Ovary (tissue), 10 donors: ENCODE data around the gene PRSS21. TPM values are rescaled to one million over a fixed set of nuclear protein-coding genes. Genes with fewer than 3 reads are reported as not detected.

Experiments used
- DNase-seq, 5 donors: peaks; one replicate each; pipeline ENCODE4 v3.0.0-alpha.2; 2019 to 2020
- H3K27ac ChIP-seq, 2 donors: fragments of 200-600 bp; one replicate each; pipeline versions ENCODE4 v1.5.1 to v1.8.0; 2019 to 2022
- H3K27me3 ChIP-seq: fragments of 200-600 bp; one replicate; pipeline ENCODE4 v1.8.0; 2022
- H3K36me3 ChIP-seq: fragments of 200-600 bp; sonication (generic); one replicate; pipeline ENCODE4 v1.5.1; 2019
- H3K4me1 ChIP-seq: one replicate; pipeline ENCODE4 v1.8.1; 2013; ENCODE audit warnings: mild to moderate bottlenecking, moderate library complexity; ENCODE audit not compliant: insufficient read depth
- H3K4me3 ChIP-seq: fragments of 200-600 bp; sonication (generic); one replicate; pipeline ENCODE4 v1.5.1; 2017
- H3K9me3 ChIP-seq, 2 donors: fragments of 200-600 bp in 1 of 2; sonication (generic) in 1 of 2; one replicate each; pipeline versions ENCODE4 v1.5.1 to v1.8.1; 2013 to 2019; ENCODE audit warnings: mild to moderate bottlenecking in 1 of 2, moderate library complexity in 1 of 2
- CTCF ChIP-seq, 3 donors: fragments of 450-650 bp in 2 of 3; fragments of 200-600 bp in 1 of 3; IDR thresholded peaks; one replicate each; pipeline versions ENCODE4 v1.5.1 to v1.8.0; 2016 to 2022; ENCODE audit warnings: antibody characterized with exemption in 3 of 3, mild to moderate bottlenecking in 1 of 3
- EP300 ChIP-seq: sonication (generic); formaldehyde crosslinking; IDR thresholded peaks from one replicate; pipeline ENCODE4 v1.6.1; 2017; ENCODE audit warnings: antibody characterized with exemption
- POLR2A ChIP-seq: fragments of 450-650 bp; IDR thresholded peaks from one replicate; pipeline ENCODE4 v1.6.1; 2017; ENCODE audit warnings: antibody characterized with exemption, mild to moderate bottlenecking, moderate library complexity
- WGBS, 3 donors: extraction: QIAGEN DNeasy Blood & Tissue Kit in 1 of 3; methylation state at CpG; one replicate each; pipeline versions ENCODE4 v1.1.5 to v1.1.7; 2013 to 2017; 5-methylcytosine and 5-hydroxymethylcytosine counted together
- intact Hi-C, 4 donors: fragments of 100-400 bp; cut with DNase I; formaldehyde crosslinking; loops; one replicate each; pipeline versions ENCODE4 v1.11.0 to v1.15.1; 2022 to 2023
- long read RNA-seq, 3 donors: library from polyadenylated mRNA in 2 of 3; unstranded in 2 of 3; transcript quantifications; one replicate each; pipeline ENCODE4 v2.0.0 and lab custom pipeline, GENCODE V29; 2021 to 2026
- polyA plus RNA-seq, 2 donors: library from polyadenylated mRNA; stranded (reverse); fragments of 200-250 nt in 1 of 2; fragments of 350-450 nt in 1 of 2; fragmentation: Illumina TruSeq in 1 of 2; extraction: RNeasy Lipid Tissue Mini Kit (QIAGEN cat#74804) in 1 of 2; gene quantifications; one replicate each; pipeline ENCODE4 v1.2.3, GENCODE V29; 2013 to 2014
- total RNA-seq, 7 donors: library from RNA; depleted of rRNA in 2 of 7; stranded (reverse); fragments of >200 nt in 2 of 7; fragmentation: NEBNext Ultra II Directional in 3 of 7; extraction: Animal tissue kit (Norgen Biotek cat#: 25700) in 3 of 7; gene quantifications; one replicate each; pipeline versions ENCODE4 v1.1.0 to v1.2.4, GENCODE V29; 2016 to 2023
- donor health status: DM: no; HTN: no; CAD: no; lungs with moderate emphysema.
- donor health status: DM: no; HTN: no; CAD: no.
- donor health status: Bipolar disorder and iron deficiency.
- donor health status: DM: yes; HTN: yes; CAD: no.
- donor health status: DM: no; HTN: no; CAD: no.
- donor health status: DM: yes; HTN: yes; CAD: no.

The PRSS21 gene
- total RNA-seq, result 1 to 10 TPM in 3 of 7 donors, under 1 TPM in 1, not detected in 3; 0.87 to 9.3 (median 2.4) TPM
- under 1 TPM in 1 of 2 donors, not detected in 1; 0.53 TPM for polyA plus RNA-seq
- long read RNA-seq, donor 1, result 0 reads
- long read RNA-seq, donor 2, partial matches to known transcripts, result 8 of 11 reads
- long read RNA-seq, donor 2, other reads (novel, unspliced or antisense), result 0 of 11 reads
- long read RNA-seq, donor 3, partial matches to known transcripts, result 1 of 2 reads
- long read RNA-seq, donor 3, other reads (novel, unspliced or antisense), result 1 of 2 reads

GRCh38 chr16:2816751-2817339, at the start of gene PRSS21:
Gene PRSS21 (plus strand): TSS chr16:2817237. CDS start chr16:2817269, 32 bp downstream.
- peak in 1 of 5 donors; percentile 31 for DNase-seq
- 61 to 64% (median 63%) methylated on average over 24 to 28 of the region's 28 CpGs for WGBS, 3 donors

DNA sequence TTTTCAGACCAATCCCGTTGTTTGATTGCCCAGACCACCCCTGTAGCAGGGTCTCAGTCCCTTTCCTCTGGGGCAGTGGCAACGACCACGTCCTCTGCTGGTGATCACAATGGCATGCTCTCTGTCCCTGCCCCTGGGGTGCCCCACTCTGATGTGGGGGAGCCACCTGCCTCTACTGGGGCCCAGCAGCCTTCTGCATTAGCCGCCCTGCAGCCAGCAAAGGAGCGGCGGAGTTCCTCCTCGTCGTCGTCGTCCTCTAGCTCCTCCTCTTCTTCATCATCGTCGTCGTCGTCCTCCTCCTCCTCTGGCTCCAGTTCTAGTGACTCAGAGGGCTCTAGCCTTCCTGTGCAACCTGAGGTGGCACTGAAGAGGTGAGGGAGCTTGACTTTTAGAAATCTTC, 49.1 kb upstream of the PRSS21 start:
- intact Hi-C loops, result no loop called here

More at GRCh38 chr16:2816751-2817339, at the start of gene PRSS21:
- intact Hi-C loops, result no loop called here
- no peaks in the 10 kb centered on the region for H3K9me3 ChIP-seq
- H3K4me1 ChIP-seq, result no peaks in the 10 kb centered on the region
- no peaks in the 10 kb centered on the region for H3K27me3 ChIP-seq
- H3K27ac ChIP-seq, result no peak within 1 kb of the TSS
- H3K4me3 ChIP-seq, result no peak within 1 kb of the TSS
- no peak for TF ChIP-seq CTCF (IDR thresholded peaks at IDR 0.05)
- TF ChIP-seq EP300, result no peak
- no peak for TF ChIP-seq POLR2A
- H3K36me3 ChIP-seq, result no peaks in the 10 kb centered on the region

DNA sequence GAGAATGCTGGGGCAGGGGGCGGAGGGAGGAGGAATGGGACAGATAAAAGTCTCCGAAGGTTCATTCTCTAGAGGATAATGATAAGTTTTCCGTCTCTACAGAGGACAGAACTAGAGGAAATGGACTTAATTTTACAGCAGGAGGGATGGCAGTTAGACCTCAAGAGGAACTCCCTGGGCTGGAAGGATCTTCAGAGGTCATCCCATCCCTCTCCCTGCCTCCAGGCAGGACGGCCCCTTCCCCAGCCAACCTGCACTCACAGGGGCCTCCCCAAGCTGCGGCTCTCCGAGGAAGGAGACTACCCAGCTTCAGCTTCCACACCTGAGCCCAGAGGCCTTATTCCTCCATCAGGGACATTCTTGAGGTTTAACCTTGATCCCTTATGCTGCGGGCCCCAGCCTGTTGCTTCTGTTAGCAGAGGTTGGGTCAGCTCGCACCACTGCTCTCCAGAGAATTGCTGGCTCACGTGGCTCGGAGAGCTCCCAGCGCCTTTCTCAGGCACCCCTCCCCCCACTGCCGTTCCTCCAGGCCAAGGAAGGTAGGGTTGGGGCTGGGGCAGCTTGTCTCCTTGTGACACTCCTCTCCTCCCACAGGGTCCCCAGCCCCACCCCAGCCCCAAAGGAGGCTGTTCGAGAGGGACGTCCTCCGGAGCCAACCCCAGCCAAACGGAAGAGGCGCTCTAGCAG, 48.5 kb upstream of the PRSS21 start:
- H3K27ac ChIP-seq, result no peak overlapping the region
- 60 to 65% (median 64%) methylated on average over 17 of the region's 17 CpGs for WGBS, 3 donors
- intact Hi-C loops, result no loop called here
- DNase-seq, result peak in 1 of 5 donors; percentile 21
- no peaks in the 10 kb centered on the region for H3K36me3 ChIP-seq
- peaks cover 1% of the 10 kb centered on the region for H3K4me1 ChIP-seq
- H3K27me3 ChIP-seq, result no peaks in the 10 kb centered on the region
- no peak for TF ChIP-seq EP300
- no peak overlapping the region for H3K4me3 ChIP-seq
- no peaks in the 10 kb centered on the region for H3K9me3 ChIP-seq

More for the DNA sequence above, 49.1 kb upstream of the PRSS21 start:
- peaks cover 1% of the 10 kb centered on the region for H3K4me1 ChIP-seq
- H3K27ac ChIP-seq, result no peak overlapping the region
- DNase-seq, result no peak
- WGBS, 3 donors, result 39 to 52% (median 44%) methylated on average over 14 of the region's 14 CpGs
- TF ChIP-seq CTCF (IDR thresholded peaks at IDR 0.05) (no peak), POLR2A (no peak), EP300 (no peak)
- no peaks in the 10 kb centered on the region for H3K36me3 ChIP-seq
- H3K4me3 ChIP-seq, result no peak overlapping the region
- no peaks in the 10 kb centered on the region for H3K9me3 ChIP-seq
- H3K27me3 ChIP-seq, result no peaks in the 10 kb centered on the region

DNA sequence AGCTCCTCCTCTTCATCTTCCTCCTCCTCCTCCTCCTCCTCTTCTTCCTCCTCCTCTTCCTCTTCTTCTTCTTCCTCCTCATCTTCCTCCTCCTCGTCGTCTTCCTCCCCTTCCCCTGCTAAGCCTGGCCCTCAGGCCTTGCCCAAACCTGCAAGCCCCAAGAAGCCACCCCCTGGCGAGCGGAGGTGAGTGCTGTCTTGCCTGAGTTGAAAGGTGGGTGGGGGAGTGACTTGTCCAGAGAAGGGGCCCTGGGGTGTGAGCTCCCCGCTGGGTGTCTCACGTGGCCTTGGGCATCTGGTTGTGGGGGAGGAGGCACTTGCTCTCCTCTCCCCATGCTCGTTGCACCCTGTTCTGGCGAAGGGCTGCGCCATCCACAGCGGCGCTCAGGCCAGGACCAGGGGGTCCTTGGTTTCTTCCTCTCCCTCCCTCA, 47.9 kb upstream of the PRSS21 start:
- 66 to 73% (median 71%) methylated on average over 11 of the region's 11 CpGs for WGBS, 3 donors
- no peaks in the 10 kb centered on the region for H3K36me3 ChIP-seq
- no peak for TF ChIP-seq EP300
- no peak for TF ChIP-seq CTCF (IDR thresholded peaks at IDR 0.05)
- no peak for TF ChIP-seq POLR2A
- DNase-seq, result peak in 2 of 5 donors; percentile 20 to 31
- no peaks in the 10 kb centered on the region for H3K4me1 ChIP-seq
- H3K9me3 ChIP-seq, result no peaks in the 10 kb centered on the region
- no peak overlapping the region for H3K4me3 ChIP-seq
- intact Hi-C loops, result no loop called here
- H3K27me3 ChIP-seq, result no peaks in the 10 kb centered on the region
- H3K27ac ChIP-seq, result no peak overlapping the region
